ENCODE data around the gene DLGAP5.

The DLGAP5 gene

DNA sequence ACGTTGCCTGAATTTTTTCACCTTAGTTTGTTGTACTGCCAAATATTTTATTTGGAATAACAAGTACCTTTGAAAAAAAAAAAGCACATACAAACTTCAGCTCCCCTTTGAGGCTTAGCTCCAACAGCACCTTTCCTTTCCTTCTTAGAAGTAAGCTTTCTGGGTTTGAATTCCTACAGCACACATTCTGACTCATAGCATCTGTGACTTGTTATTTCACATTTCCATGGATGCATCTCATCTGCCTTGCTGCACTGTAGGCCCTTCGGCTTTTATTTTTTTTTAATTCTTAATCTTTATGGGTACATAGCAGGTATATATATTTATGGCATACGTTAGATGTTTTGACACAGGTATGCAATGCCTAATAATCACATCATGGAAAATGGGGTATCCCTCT lies 55.1 kb downstream of the DLGAP5 start:
- TF ChIP-seq, protein P1, sequence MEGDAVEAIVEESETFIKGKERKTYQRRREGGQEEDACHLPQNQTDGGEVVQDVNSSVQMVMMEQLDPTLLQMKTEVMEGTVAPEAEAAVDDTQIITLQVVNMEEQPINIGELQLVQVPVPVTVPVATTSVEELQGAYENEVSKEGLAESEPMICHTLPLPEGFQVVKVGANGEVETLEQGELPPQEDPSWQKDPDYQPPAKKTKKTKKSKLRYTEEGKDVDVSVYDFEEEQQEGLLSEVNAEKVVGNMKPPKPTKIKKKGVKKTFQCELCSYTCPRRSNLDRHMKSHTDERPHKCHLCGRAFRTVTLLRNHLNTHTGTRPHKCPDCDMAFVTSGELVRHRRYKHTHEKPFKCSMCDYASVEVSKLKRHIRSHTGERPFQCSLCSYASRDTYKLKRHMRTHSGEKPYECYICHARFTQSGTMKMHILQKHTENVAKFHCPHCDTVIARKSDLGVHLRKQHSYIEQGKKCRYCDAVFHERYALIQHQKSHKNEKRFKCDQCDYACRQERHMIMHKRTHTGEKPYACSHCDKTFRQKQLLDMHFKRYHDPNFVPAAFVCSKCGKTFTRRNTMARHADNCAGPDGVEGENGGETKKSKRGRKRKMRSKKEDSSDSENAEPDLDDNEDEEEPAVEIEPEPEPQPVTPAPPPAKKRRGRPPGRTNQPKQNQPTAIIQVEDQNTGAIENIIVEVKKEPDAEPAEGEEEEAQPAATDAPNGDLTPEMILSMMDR (IDR thresholded peaks at IDR 0.05; ENCODE audit: low read depth, low read length, poor library complexity, severe bottlenecking): no peak
- no peak for TF ChIP-seq EZH2phosphoT487 (IDR thresholded peaks at IDR 0.05; ENCODE audit: borderline replicate concordance, low read length)
- no peak overlapping the region for H3K4me2 ChIP-seq (ENCODE audit: low read length)
- no peak overlapping the region for H3K27ac ChIP-seq (ENCODE audit: low read depth, low read length)
- no peaks in the 10 kb centered on the region for H3K36me3 ChIP-seq (ENCODE audit: control insufficient read depth, low read length)
- H4K20me1 ChIP-seq (ENCODE audit: control insufficient read depth, insufficient read depth, low read depth, low read length): no peaks in the 10 kb centered on the region
- no peaks in the 10 kb centered on the region for H3K79me2 ChIP-seq (ENCODE audit: control insufficient read depth, low read length)
- no peaks in the 10 kb centered on the region for H3K9me2 ChIP-seq (replicated peaks; ENCODE audit: control insufficient read depth, low read length)
- H3K4me1 ChIP-seq (ENCODE audit: control insufficient read depth, low read length): no peaks in the 10 kb centered on the region
- no peaks in the 10 kb centered on the region for H3F3A ChIP-seq (ENCODE audit: control insufficient read depth, insufficient read depth)
- H3K4me3 ChIP-seq (ENCODE audit: low read length): no peak overlapping the region
- peaks cover 7% of the 10 kb centered on the region for H3K27me3 ChIP-seq (ENCODE audit: control insufficient read depth, low read length)
- no peaks in the 10 kb centered on the region for H3K9me3 ChIP-seq (ENCODE audit: control insufficient read depth, insufficient read depth, low read length)

DNA sequence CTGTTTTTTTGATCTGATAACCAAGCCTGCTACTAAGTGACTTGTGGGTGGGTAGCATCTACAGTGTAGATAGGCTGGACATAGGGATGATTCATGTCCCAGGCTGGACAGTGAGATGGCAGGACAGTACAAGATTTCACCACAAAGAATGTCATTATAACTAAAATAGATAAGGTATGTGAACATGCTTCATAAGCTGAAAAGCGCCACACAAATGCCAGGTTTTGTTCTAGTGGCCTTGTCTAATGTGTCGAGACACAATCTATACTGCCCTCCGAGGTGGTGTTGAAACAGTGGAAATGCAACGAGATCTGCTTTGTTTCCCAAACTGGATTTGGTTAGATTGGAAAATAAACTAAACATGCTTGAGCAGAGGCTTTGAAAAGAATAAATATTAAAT lies 58.0 kb downstream of the DLGAP5 start:
- Histone ChIP-seq H3K9me2 (replicated peaks; ENCODE audit: control insufficient read depth, low read length) (no peaks in the 10 kb centered on the region), H3K36me3 (ENCODE audit: control insufficient read depth, low read length) (no peaks in the 10 kb centered on the region), H3K27me3 (ENCODE audit: control insufficient read depth, low read length) (peaks cover 32% of the 10 kb centered on the region), H3K4me2 (ENCODE audit: low read length) (no peak overlapping the region), H3K79me2 (ENCODE audit: control insufficient read depth, low read length) (no peaks in the 10 kb centered on the region), H3K27ac (ENCODE audit: low read depth, low read length) (no peak overlapping the region), H3K4me3 (ENCODE audit: low read length) (no peak overlapping the region), H3K4me1 (ENCODE audit: control insufficient read depth, low read length) (peaks cover 8% of the 10 kb centered on the region), H3F3A (ENCODE audit: control insufficient read depth, insufficient read depth) (no peaks in the 10 kb centered on the region), H4K20me1 (ENCODE audit: control insufficient read depth, insufficient read depth, low read depth, low read length) (no peaks in the 10 kb centered on the region), H3K9me3 (ENCODE audit: control insufficient read depth, insufficient read depth, low read length) (no peaks in the 10 kb centered on the region)
- TF ChIP-seq EZH2phosphoT487 (IDR thresholded peaks at IDR 0.05; ENCODE audit: borderline replicate concordance, low read length): no peak
- TF ChIP-seq, protein P1 (IDR thresholded peaks at IDR 0.05; ENCODE audit: low read depth, low read length, poor library complexity, severe bottlenecking): no peak

DNA sequence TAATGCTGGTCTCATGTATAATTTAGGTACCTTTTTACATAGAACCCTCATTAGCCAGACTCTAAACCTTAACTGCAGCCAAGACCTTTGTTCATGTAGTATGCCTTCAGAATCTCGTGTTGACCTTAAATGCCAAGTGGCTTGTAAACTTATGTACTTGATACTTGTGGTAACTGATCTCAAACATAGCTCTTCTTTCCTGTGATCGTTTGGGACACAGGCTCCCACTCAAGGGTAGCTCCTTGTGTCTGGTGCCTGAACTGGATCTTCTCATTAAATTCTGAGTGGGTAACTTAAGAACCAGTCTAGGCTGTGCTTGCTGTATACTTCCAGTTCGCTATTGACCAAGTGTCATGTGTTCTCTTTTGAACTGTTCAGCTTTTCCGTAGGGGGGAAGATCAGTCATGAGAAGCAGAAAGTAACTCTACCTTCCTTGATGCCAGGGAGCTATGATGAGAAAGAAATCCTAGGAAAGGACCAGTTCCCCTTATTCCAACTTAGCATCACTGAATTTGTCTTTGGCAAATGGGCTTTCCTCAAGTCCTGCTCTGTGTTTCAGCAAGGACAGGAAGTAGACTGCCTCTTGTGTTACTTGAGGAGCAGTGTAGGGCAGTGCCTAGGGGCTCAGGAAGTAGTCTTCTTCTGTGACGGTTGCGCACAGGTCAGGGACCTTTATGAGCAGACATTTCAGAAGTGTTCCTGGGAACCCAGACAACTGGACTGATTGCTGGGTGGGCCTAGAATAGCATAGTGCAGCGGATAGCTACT lies 59.8 kb downstream of the DLGAP5 start:
- H3K27me3 ChIP-seq (ENCODE audit: control insufficient read depth, low read length): peaks cover 46% of the 10 kb centered on the region
- TF ChIP-seq EZH2phosphoT487 (IDR thresholded peaks at IDR 0.05; ENCODE audit: borderline replicate concordance, low read length): no peak
- TF ChIP-seq, protein P1 (IDR thresholded peaks at IDR 0.05; ENCODE audit: low read depth, low read length, poor library complexity, severe bottlenecking): no peak
- H3F3A ChIP-seq (ENCODE audit: control insufficient read depth, insufficient read depth): no peaks in the 10 kb centered on the region
- H3K79me2 ChIP-seq (ENCODE audit: control insufficient read depth, low read length): no peaks in the 10 kb centered on the region
- no peak overlapping the region for H3K4me3 ChIP-seq (ENCODE audit: low read length)
- H3K36me3 ChIP-seq (ENCODE audit: control insufficient read depth, low read length): no peaks in the 10 kb centered on the region
- no peaks in the 10 kb centered on the region for H4K20me1 ChIP-seq (ENCODE audit: control insufficient read depth, insufficient read depth, low read depth, low read length)
- no peak overlapping the region for H3K27ac ChIP-seq (ENCODE audit: low read depth, low read length)
- H3K4me2 ChIP-seq (ENCODE audit: low read length): no peak overlapping the region
- H3K9me2 ChIP-seq (replicated peaks; ENCODE audit: control insufficient read depth, low read length): no peaks in the 10 kb centered on the region
- no peaks in the 10 kb centered on the region for H3K9me3 ChIP-seq (ENCODE audit: control insufficient read depth, insufficient read depth, low read length)
- peaks cover 8% of the 10 kb centered on the region for H3K4me1 ChIP-seq (ENCODE audit: control insufficient read depth, low read length)
